Hematopoietic multipotent progenitor cell treated with erythropoietin and hydrocortisone succinate and interleukin-3 and kit ligand, for 8 days (in vitro differentiated cells): ENCODE results near the gene SYMPK.
A peak's percentile ranks its signal among the peaks of the same experiment; 100 is the strongest.

Experiments
- DNase-seq: peaks from one replicate; pipeline ENCODE4 v3.0.0-alpha.2; 2015

SYMPK gene

DNA sequence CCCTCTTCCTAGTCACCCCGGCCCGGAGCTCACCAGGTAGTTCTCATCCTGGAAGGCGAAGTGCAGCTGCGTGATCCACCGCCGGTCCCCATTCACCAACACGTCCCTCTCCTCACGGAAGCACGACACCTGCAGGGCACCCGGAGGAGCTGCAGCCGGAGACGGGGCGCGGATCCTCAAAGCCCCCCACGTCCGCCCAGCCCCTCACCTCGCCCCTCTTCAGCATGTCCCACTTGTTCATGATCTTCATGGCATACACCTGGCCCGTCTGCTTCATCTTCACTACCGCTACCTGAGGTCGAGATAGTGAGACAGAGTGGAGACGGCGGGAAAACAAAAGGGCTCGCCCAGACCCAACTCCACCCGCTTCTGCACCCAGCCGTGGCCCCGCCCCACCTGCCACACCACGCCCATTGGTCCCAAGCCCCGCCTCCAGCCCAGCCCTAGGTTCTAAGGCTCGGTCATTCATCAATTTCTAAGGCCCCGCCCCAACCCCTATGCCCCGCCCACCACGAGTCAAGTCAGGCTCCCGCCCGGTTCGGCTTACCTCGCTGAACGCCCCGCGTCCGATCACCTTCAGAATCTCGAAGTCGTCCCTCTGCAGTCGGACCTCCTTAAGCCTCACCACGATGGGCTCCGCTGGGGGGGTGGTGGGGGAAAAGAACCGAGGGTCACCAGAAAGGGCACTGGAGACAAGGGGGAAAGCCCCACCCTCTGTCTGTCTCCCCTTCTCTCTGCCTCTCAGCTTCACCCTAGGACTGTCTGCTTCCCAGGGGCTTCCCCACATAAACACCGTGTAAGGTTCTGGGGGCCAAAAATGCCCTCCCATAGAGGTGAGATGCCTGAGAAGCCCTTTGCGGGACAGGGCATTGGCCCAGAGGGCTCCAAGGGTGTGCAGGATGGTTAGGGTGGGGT is 83.5 kb downstream of the SYMPK start:
- peak; percentile 88 for DNase-seq

DNA sequence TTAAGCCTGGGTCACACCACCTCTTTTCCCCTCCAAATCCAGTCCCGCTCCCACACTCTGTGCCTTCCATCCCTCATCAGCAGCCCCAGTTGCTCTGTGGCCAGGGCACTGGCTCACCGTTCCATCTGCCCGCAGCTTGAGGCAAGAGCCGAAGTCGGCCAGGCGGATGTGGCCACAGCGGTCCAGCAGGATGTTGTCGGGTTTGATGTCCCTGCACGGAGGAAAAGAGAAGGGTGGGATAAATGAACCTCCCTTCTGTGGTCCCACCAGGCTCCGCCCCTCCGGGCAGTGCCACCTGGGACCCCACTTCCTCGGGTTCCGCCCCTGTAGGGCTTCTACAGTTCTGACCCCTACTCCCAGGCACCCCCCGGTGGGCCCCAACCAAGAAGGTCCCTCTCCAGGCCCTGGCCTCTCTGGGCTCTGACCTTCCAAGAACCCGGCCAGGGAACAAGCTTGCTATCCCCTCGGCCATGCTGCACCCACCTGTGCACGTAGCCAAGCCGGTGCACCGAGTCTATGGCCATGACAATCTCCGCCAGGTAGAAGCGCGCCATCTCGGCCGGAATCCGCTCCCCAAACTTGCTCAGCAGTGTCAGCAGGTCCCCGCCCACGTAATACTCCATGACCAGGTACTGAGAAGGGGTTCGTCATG is 84.8 kb downstream of the SYMPK start:
- DNase-seq: no peak

DNA sequence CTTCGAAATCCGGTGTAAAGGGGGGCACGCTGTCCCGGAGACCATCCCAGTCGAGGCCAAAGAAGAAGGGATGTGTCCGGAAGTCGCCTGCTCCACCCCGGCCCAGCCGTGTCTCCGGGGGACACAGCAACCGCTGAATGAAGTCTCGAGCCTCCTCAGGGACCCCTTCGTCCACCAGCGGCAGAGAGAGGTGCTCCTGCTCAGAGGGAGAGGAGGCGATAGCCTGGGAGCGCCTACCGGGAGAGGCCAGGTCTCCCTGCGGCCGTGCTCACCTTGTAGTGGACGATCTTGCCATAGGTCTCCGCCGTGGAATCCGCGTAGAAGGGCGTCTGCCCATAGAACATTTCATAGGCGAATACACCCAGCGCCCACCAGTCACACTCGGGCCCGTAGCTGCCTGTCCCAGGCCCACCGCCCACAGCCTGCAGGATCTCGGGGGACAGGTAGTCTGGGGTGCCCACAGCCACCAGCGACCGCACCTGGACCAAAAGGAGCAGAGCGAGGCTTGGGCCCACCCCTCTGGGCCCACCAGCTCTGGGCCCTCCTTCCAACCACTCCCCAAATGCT is 85.5 kb downstream of the SYMPK start:
- no peak for DNase-seq

DNA sequence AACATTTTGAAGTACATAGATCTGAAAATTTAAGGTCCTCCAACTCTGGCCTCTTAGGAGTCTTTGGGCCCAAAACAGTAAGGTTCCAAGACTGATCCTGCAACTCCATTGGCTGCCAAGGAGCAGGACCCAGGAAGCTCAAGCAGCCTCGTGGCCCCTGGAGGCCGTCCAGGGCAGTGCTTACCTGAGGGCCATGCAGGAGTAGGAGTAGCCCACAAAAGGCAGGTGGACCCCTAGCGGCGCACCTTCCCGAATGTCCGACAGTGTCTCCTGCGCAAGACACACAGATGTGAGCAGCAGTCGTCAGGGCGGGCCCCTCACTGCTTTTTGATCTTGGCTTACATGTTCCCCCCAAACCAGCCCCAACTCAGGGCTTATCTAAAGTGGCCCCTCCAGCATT is 88.2 kb downstream of the SYMPK start:
- DNase-seq: no peak

DNA sequence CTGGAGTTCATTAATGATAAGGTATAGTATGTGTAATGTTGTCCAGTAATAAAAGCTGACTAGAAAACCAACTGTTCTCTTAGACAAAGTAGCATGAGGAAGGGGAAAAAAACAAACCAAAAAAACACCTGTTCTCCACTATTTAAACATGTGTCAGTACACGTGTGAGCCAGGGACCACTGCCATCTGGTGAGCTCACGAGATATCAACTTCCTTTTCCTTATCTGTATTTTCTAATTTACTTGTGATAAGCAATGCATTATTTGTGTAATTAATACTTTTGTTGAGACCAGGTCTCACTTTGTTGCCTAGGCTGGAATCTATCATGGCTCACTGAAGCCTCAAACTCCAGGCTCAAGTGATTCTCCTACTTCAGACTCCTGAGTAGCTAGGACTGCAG is 89.6 kb downstream of the SYMPK start:
- no peak for DNase-seq

DNA sequence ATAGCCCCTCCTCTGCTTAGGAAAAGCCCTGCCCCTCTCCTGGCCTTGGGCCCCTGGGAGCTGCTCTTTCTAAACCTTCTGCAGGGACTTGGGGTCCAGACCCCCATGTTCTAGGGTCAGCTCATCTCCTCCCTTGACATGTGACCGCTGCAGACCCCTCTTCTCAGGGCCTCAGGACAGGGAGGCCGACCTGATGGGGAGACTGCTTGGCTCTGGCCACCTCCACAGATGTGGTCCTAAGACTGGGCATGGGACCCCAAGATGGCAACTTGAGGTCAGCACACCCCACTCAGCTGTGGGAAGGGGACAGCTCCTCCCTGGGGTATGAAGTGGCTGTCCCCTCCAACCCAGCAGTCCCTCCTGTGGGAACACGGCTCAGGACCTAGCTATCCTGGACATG is 90.0 kb downstream of the SYMPK start:
- DNase-seq: no peak

DNA sequence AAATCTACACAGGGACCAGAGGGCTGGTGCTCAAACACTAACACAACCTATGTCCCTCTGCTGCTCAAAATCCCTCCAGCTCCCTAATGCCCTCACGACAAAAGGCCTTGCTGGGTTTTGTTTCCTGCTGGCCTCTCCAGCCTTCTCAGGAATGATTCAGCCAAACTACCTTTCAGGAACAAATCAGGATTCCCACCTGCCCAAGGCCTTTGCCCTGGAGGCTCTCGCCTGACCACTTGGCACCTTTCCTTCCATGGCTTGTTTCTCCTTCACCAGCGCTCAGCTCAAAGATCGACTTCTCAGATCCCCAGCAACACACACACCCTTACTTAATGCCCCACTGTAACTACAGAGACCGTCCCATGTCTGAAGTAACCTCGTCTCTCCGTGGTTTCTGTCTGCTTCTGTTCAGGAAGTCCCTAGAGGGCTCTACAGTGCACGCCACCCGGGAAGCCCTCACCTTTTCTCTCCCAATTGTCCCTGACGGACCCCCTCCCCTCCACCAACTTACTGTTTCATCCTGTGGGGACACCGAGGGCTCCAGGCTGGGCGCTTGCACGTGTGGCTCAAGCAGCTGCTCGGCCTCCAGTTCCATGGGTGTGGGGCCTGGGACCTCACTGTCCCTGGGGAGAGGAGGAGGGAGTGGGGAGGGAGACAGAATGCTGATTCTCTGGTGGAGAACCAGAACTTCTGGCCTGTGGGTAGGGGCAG is 90.7 kb downstream of the SYMPK start:
- DNase-seq: no peak

DNA sequence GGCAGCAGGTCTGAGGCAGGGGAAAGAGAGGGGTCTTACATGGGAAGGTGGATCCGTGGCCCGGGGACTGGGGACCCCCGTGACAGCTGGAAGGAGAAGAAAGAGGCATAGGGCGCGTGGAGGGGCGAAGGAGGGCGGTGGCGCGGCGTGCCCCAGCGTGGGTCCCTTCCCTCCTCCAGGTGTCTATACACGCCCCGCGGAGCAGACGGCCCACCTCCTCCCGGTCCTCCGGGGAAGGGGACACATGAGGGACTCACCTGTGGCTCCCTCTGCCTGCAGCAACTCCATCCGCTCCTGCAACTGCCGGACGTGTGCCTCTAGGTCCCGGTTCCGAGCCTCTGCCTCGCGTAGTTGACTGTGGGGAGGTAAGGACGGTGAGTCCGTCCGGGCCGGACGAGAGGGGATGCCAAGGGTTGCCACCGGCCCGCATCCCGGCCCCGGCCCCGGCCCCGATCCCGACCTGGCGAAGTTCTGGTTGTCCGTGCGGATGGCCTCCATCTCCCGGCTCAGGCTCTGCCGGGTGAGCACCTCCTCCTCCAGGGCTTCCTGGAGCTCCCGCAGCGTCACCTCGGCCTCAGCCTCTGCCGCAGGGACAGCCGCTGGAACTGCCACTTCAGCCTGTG is 91.5 kb downstream of the SYMPK start:
- DNase-seq: no peak

DNA sequence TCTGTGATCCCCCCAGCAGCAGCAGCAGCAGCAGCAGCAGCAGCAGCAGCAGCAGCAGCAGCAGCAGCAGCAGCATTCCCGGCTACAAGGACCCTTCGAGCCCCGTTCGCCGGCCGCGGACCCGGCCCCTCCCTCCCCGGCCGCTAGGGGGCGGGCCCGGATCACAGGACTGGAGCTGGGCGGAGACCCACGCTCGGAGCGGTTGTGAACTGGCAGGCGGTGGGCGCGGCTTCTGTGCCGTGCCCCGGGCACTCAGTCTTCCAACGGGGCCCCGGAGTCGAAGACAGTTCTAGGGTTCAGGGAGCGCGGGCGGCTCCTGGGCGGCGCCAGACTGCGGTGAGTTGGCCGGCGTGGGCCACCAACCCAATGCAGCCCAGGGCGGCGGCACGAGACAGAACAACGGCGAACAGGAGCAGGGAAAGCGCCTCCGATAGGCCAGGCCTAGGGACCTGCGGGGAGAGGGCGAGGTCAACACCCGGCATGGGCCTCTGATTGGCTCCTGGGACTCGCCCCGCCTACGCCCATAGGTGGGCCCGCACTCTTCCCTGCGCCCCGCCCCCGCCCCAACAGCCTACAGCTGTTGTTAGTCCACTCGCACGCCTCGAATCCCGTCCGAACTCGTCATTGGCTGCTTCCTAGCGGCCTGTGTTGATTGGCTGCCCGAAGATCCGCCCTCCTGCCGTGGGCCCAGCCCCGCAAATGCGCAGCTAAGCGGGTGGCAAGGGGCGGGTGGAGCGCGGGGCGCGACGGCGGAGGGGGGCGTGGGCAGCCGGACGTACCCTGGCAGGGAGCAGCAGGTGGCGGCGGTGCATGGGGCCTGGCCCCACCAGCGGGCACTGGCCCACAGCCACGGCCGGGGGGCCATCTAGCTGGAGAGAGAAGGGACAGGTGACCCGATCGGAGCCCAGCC is 92.5 kb downstream of the SYMPK start:
- peak; percentile 98 for DNase-seq

DNA sequence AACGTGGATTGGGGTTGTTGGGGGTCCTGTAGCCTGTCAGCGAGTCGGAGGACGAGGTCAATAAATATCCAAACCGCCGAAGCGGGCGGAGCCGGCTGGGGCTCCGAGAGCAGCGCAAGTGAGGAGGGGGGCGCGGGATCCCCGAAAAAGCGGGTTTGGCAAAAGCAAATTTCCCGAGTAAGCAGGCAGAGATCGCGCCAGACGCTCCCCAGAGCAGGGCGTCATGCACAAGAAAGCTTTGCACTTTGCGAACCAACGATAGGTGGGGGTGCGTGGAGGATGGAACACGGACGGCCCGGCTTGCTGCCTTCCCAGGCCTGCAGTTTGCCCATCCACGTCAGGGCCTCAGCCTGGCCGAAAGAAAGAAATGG is 93.1 kb downstream of the SYMPK start:
- DNase-seq: peak; percentile 75

DNA sequence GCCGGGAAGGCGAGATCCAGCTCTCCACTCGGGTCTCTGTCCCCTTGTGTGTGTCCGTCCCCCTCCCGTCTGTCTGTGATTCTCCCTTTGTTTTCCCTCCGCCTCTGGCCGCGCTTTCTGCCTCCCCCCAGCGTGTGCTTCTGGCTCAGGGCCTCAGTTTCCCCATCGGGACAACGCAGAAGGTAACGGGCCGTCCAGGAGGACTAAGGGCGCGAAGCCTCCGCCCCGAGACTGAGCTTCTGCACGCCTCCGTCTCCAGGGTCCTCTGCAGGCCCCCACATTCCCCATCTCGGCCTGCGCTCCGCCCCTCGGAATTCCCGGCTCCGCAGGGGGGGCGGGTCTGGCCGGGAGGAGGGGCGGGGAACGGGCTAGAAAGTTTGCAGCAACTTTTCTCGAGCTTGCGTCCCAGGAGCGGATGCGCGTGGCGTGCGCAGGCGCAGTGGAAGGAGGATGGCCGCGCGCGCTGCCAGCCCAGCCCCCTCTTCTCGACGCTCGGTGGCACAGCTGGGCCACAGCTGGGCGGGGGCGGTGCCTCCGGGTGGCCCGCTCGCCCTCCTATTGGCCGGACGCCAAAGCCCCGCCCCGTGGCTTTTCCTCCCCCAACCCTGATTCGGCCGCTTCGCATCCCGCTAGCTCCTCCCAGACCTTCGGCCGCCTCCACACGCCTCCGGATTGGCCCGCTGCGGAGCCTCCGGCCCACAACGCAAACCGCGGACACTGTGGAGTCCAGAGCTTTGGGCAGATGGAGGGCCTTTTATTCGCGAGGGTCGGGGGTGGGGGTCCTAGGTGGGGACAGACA is 93.8 kb downstream of the SYMPK start, which contains the start of gene SIX5:
Gene SIX5, minus strand, starts transcription at position 269 of the 799 bp plus-strand sequence. CDS start 408 bp downstream, outside the sequence.
- peak; percentile 97 for DNase-seq

DNA sequence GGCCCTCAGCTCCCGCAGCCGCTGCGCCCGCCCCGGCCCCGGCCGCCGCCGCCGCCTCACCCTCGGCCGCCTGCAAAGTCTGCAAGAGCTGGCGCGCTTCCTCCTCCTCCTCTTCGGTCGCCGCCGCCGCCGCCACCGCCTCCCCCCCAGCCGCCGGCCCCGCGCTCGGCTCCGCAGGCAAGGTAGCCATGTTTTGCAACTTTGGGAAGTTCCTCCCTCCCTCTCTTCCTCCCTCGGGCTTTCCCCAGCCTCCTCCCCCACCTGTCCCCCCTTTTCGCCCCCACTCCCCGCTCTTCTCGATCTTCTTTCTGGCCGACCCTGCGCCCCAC is 94.3 kb downstream of the SYMPK start:
- peak; percentile 35 for DNase-seq

DNA sequence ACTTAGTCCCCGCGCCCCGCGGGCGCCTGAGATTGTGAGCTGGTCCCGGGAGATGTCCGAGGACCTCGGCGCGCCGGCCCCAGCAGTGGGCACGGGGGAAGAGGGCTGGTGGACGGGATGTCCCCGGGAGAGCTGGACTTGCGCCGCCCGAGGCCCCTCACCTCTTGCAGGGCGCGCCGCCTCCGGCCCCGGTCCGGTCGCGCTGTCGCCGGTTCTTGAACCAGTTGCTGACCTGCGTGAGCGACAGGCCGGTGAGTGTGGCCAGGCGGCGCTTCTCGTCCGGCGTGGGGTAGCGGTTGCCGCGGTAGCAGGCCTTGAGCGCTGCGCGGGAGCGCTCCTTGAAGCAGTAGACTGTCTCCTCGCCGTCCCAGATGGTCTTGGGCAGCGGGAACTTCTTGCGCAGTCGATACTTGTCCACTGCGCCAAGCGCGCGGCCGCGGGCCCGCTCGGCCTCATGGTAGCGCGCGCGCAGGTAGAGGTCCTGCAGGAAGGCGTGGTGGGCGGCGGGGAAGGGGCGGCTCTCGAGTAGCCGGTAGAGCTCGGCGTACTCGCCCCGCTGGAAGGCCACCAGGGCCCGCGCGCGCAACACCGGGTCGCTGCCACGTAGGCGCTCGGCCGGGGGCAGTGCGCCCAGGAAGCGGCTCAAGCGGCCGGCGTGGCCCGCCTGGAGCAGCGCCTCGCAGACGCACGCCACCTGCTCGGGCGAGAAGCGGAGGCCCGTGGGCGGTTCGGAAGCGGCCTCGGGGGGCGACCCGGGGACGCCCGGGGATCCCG is 94.9 kb downstream of the SYMPK start:
- DNase-seq: peak; percentile 45

DNA sequence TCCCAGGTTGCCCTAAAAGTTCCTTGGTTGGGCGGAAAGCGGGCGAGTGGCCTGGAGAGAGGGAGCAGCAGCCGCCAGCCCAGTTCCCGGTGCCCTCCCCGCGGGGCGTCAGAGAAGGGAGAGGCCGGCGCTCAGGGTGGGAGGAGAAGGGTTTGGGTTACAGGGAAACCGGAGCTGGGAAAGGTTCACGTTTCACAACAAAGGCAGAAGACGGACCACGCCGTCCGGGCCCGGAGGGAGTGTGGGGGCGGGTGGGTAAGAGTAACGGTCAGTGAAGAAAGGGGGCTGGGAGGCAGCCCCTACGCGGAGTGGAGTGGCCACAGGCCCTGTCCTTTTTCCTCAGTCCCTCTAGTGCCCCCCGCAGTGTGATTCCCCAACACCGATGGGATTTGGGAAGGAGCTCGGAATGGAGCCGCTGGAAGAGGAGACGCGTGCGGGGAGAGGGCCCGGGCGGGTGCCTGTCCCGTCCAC is 95.5 kb downstream of the SYMPK start:
- DNase-seq: no peak

DNA sequence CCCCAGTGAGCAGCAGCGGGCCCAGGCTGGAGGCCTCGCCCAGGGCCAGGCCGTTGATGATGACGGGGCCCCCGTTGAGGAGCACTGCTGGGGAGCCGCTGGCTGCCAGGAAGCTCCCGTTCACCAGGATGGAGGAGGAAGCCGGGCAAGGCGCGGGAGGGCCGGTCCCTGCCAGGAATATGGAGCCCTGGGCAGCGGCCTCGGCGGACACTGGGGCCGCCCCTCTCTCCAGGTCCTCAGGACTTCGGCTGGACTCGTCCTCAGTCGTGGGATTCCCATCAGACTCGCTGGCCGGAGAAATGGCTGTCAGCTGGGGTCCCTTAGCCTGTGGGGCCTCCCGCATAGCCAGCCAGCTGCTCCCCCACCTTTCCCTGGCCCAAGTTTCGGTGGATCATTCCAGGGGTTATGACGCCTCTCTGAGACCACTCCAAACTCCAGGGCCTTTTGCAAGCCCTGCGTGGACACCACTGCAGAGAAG is 96.0 kb downstream of the SYMPK start:
- no peak for DNase-seq

DNA sequence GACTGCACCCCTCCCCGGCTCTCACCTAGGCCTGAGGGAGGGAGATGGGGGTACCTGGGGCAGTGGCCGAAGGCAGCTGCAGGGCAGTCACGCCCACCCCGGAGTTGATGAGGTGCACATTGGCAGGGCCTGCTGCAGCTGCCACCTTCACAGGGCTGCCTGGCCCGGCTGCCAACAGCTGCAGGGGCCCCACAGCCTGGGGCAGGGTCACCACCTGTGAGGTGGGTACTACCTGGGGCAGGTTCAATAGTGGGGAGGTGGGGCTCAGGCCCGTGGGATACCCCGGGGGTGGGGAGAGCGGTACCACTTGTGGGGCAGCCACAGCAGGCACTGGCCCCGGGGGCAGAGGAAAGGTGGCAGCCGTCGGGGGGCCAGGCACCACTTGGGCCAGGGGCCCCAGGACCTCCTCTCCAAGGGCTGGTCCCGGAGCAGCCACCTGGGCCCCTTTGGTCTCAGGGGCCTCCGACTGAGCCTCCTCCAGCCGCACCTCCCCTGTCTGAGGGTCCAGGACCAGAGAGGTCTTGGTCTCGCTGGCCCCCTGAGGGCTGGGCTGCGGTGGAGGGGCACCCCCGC is 96.6 kb downstream of the SYMPK start:
- DNase-seq: no peak

DNA sequence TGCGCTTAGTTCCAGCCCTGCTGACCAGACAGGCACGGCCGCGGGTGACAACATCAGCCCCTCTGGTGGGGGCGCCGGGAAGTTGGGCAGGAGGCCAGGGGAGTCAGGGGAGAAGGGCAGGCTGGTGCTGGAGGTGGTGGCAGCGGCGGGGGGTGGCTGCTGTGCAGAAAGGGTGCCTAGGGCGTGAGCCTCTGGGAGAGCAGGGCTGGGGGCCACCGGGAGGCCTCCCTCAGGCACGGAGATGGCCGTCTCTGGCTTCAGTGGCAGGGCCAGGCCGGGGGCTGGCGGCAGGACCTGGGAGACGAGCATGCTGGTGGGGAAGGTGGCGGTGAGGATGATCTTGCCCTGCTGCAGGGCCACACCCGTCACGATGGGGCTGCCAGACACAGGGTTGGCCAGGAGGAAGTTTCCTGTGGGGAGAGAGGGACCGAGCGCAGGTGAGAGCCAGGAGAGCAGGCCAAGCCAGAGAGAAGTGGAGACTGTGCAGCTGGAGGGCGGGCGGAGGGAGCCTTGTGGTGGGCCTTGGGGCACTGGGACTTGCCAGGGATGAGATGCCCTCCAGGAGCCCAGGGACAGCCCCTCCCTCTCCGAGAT is 97.1 kb downstream of the SYMPK start:
- no peak for DNase-seq
